ENCODE results near the gene FOXN3. TPM values are rescaled to one million over a fixed set of nuclear protein-coding genes. Genes with fewer than 3 reads are reported as not detected.

The FOXN3 gene
- total RNA-seq, 4 donors from 2014 or later: 99.6 to 172 (median 103) TPM

DNA sequence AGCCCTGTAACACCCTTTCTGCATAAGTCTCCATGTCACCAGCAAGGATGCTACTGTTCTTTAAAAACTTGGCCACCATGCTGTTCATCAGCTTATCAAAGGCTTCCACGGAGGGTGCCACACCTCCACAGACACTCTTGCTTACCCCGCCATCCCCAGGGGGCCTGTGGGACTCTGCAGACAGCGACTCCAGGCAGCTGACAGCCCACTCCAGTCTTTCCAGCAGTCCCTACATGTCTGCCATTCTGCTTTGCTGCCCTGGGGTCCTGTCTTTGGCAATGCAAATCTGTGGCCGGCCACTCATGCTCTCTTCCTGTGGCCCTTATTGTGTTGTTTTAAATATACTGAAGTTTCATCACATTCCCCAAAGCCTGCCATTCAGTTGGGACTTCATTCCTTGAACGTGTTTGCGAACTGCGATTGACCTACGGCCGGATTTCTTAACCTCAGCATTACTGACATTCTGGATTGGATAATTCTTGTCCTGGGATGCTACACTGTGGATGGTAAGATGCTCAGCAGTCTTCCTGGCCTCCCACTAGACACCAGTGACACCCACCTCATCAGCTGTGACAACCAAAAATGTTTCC, 125.6 kb downstream of the FOXN3 start:
- no peak for TF ChIP-seq POLR2A (IDR thresholded peaks at IDR 0.05)
- H3K36me3 ChIP-seq: no peaks in the 10 kb centered on the region
- no peak overlapping the region for H3K4me3 ChIP-seq
- intact Hi-C loops (cut with DNase I; ENCODE audit: low total_unique reads): no loop called here
- no peaks in the 10 kb centered on the region for H3K9me3 ChIP-seq
- ATAC-seq: no peak
- H3K27me3 ChIP-seq: no peaks in the 10 kb centered on the region
- in situ Hi-C loops (cut with MboI; ENCODE audit: low sequenced_read_pairs in 4 of 4): no loop called here
- H3K27ac ChIP-seq: no peak overlapping the region
- DNase-seq: no peak
- peaks cover 7 to 8% of the 10 kb centered on the region in 2 donors for H3K4me1 ChIP-seq

DNA sequence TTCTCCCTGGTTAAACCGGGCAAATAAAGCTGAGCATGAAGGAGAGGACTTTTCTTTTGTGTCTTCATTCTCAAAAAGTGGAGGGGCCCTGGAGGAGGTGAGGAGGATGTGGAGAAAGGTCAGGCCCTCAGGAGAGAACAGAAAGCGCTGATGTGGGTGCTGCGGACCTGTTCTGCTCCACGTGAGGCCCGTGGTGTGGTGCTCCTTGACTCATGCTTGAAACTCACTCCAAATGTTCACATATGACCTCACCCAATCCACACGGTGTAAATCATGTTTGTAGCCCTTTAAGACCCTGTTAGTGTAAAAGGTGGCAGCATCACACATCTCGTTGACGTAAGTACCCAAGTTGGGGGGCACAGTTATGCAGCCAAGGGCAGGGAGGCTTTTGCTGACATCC, 126.2 kb downstream of the FOXN3 start:
- in situ Hi-C loops (cut with MboI; ENCODE audit: low sequenced_read_pairs in 4 of 4) (no loop called here), intact Hi-C loops (cut with DNase I; ENCODE audit: low total_unique reads) (no loop called here)
- Histone ChIP-seq H3K27me3 (no peaks in the 10 kb centered on the region), H3K27ac (no peak overlapping the region), H3K36me3 (no peaks in the 10 kb centered on the region), H3K4me1 (peaks cover 7 to 8% of the 10 kb centered on the region in 2 donors), H3K9me3 (no peaks in the 10 kb centered on the region), H3K4me3 (no peak overlapping the region)
- TF ChIP-seq, protein P1, sequence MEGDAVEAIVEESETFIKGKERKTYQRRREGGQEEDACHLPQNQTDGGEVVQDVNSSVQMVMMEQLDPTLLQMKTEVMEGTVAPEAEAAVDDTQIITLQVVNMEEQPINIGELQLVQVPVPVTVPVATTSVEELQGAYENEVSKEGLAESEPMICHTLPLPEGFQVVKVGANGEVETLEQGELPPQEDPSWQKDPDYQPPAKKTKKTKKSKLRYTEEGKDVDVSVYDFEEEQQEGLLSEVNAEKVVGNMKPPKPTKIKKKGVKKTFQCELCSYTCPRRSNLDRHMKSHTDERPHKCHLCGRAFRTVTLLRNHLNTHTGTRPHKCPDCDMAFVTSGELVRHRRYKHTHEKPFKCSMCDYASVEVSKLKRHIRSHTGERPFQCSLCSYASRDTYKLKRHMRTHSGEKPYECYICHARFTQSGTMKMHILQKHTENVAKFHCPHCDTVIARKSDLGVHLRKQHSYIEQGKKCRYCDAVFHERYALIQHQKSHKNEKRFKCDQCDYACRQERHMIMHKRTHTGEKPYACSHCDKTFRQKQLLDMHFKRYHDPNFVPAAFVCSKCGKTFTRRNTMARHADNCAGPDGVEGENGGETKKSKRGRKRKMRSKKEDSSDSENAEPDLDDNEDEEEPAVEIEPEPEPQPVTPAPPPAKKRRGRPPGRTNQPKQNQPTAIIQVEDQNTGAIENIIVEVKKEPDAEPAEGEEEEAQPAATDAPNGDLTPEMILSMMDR (IDR thresholded peaks at IDR 0.05 in 4 of 5, conservative IDR thresholded peaks at IDR 0.05 in 1 of 5): no peak
- TF ChIP-seq POLR2A (IDR thresholded peaks at IDR 0.05): no peak
- no peak for ATAC-seq
- DNase-seq: no peak

GRCh38 chr14:89289477-89289876, 127.6 kb downstream of the FOXN3 start:
- Histone ChIP-seq H3K4me1 (peaks cover 7% of the 10 kb centered on the region in 2 donors), H3K9me3 (no peaks in the 10 kb centered on the region), H3K27ac (no peak overlapping the region), H3K36me3 (no peaks in the 10 kb centered on the region), H3K27me3 (no peaks in the 10 kb centered on the region), H3K4me3 (no peak overlapping the region)
- TF ChIP-seq, protein P1 (IDR thresholded peaks at IDR 0.05 in 4 of 5, conservative IDR thresholded peaks at IDR 0.05 in 1 of 5): no peak
- TF ChIP-seq POLR2A (IDR thresholded peaks at IDR 0.05): no peak
- ATAC-seq: no peak
- in situ Hi-C loops (cut with MboI; ENCODE audit: low sequenced_read_pairs in 4 of 4): no loop called here
- intact Hi-C loops (cut with DNase I; ENCODE audit: low total_unique reads): no loop called here
- DNase-seq: no peak

DNA sequence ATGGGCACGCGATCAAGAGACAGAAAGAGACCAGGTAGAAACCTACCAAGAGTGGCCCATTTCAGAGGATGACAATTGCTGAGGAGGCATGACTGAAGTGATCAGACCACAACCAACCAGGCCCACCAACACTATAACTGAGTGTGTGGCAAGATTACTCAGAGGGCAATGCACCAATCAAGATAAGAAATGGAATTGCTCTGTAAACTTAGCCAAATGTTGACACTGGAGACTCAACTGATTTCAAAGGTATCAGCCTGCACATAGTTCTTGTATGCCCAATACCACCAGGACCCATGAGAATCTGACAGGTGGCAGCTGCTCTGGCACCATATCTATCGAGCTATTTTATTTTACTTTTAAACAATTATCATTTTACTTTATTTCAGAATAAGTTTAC, 128.9 kb downstream of the FOXN3 start:
- no peaks in the 10 kb centered on the region for H3K36me3 ChIP-seq
- H3K27me3 ChIP-seq: no peaks in the 10 kb centered on the region
- no peak overlapping the region for H3K4me3 ChIP-seq
- no peaks in the 10 kb centered on the region for H3K9me3 ChIP-seq
- intact Hi-C loops (cut with DNase I; ENCODE audit: low total_unique reads): no loop called here
- in situ Hi-C loops (cut with MboI; ENCODE audit: low sequenced_read_pairs in 4 of 4): no loop called here
- ATAC-seq: no peak
- DNase-seq: no peak
- TF ChIP-seq, protein P1 (IDR thresholded peaks at IDR 0.05 in 4 of 5, conservative IDR thresholded peaks at IDR 0.05 in 1 of 5): no peak
- TF ChIP-seq POLR2A (IDR thresholded peaks at IDR 0.05): no peak
- no peak overlapping the region for H3K27ac ChIP-seq
- peaks cover 0 to 3% of the 10 kb centered on the region in 2 donors for H3K4me1 ChIP-seq

DNA sequence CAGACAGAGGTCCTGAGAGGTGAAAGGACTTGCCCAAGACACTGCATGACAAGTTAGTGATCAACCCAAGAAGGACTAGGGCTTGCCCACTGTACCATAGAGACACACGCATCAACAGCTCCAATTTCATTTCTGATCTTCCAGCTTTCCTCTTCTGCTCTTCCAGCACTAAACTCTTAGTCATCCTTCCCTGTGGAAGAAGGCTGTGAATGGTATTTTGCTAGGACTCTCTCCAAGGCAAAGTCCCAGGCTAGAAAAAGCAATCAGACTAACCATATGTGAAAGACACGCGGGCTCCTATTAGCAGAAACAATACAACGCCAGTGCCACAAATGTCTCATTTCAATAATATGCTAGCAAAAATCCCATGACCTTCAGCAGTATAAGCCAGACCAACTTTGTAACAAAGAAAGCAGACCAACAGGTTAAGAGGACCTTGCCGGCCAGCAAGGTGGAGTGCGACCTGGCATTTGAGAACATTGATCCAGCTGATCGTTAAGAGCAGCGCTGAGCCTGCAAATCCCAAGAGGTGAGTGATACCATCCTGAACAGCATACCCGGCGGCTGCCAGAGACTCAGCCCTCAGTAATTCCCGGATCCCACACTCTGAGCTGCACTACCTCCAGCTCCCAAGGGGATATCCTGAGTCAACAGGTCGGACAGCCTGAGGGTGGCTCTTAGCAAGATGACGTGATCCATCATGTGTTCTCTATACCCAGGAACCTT, 132.5 kb downstream of the FOXN3 start:
- ATAC-seq (no peak), DNase-seq (no peak)
- intact Hi-C loops (cut with DNase I; ENCODE audit: low total_unique reads) (no loop called here), in situ Hi-C loops (cut with MboI; ENCODE audit: low sequenced_read_pairs in 4 of 4) (no loop called here)
- TF ChIP-seq, protein P1 (IDR thresholded peaks at IDR 0.05 in 4 of 5, conservative IDR thresholded peaks at IDR 0.05 in 1 of 5): no peak
- no peak for TF ChIP-seq POLR2A (IDR thresholded peaks at IDR 0.05)
- Histone ChIP-seq H3K27me3 (no peaks in the 10 kb centered on the region), H3K27ac (no peak overlapping the region), H3K9me3 (no peaks in the 10 kb centered on the region), H3K36me3 (no peaks in the 10 kb centered on the region), H3K4me1 (peaks cover 0 to 3% of the 10 kb centered on the region in 2 donors), H3K4me3 (no peak overlapping the region)

Measured in gastrocnemius medialis (tissue), 4 donors.